GM15510 (cell line): ENCODE data around the gene KRTAP16-1.
"Not testable (repeated sequence)": the region's sequence is repeated elsewhere in the genome, so short reads cannot be mapped to it uniquely, and the experiment has no call there.

Source experiments
- POLR2A ChIP-seq: IDR thresholded peaks from 3 replicates; pipeline ENCODE4 v1.6.1; 2011; ENCODE audit warnings: borderline replicate concordance; ENCODE audit not compliant: insufficient read length; ENCODE audit errors: extremely low read depth

The KRTAP16-1 gene

GRCh38 chr17:41284043-41284442, 25.1 kb downstream of the KRTAP16-1 start:
- no peak for TF ChIP-seq POLR2A

DNA sequence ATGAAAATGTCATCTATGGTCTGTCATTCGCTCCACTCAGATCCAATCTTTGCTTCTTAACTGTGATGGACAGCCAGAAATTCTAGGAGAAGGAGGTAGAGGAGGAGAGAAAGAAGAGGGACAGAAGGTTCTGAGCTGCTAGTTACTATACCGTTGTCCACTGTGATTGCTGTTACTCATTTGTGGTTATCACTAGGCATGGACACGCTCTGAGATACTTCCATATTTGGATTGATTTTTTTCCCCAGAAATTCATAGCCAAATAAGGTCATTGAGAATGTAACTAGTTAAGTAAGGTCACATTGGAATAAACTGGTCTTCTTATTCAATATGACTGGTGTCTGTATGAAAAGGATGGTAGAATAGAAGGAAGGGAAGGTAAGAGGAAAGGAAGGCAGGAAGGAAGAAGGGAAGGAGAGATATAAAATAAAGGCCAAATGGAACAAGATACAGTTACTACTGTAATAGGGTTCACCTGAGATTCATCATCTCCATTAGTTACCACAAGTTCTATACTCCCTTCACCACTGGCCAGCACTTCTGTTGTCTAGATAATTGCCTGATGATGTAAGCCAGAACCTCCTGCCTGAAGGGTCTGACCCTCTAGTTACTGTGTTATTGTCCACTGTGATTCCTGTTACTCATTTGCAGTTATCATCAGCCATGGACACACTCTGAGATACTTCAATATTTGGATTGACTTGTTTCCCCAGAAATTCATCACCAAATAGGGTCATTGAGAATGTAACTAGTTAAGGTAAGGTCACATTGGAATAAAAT, 30.7 kb downstream of the KRTAP16-1 start:
- no peak for TF ChIP-seq POLR2A

DNA sequence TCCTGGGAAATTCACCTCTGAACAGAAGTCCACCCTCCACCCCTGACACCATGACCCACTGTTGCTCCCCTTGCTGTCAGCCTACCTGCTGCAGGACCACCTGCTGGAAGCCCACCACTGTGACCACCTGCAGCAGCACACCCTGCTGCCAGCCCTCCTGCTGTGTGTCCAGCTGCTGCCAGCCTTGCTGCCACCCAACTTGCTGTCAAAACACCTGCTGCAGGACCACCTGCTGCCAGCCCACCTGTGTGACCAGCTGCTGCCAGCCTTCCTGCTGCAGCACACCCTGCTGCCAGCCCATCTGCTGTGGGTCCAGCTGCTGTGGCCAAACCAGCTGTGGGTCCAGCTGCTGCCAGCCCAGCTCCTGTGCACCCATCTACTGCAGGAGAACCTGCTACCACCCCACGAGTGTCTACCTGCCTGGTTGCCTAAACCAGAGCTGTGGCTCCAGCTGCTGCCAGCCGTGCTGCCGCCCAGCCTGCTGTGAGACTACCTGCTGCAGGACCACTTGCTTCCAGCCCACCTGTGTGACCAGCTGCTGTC, 33.4 kb downstream of the KRTAP16-1 start, which contains the start of gene KRTAP9-7:
Gene KRTAP9-7 (plus strand): TSS at position 51 of the 543 bp plus-strand sequence. CDS start 0 bp downstream, at position 51.
- TF ChIP-seq POLR2A: not testable (repeated sequence)

DNA sequence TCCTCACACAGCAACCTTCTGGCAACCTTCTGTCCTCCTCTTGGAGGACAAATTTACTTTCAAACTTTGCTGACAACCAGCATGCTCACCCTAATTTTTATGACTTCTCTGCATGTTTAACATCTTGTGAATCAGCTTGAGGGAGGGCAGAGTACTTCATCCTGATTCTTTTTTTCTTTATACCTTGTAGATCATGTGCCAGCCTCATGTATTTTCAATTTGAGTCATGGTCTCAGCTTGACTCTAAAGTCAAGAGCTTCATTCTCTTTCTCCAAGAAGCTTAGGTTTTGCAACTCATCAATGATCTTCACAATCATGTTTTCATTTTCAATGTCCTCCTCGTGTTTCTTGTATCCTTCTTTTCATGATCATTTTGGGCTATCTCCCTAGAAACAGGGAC, 37.3 kb downstream of the KRTAP16-1 start:
- no peak for TF ChIP-seq POLR2A

DNA sequence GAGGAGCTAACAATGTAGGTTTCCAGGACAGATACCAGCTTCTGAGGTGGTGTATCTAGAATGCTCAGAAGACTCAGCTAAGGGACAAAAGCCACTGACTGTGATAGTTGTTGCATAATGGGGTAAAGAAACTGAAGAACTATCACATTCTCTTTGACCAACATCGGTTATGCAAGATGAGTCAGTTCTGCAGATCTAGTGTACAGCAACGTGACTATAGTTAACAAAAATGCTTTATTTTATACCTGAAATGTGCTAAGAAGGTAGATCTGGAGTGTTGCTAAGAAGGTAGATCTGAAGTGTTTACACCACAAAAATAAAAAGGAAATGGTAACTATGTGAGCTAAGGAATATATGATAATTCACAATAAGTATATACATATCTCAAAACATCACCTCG, 41.4 kb downstream of the KRTAP16-1 start:
- no peak for TF ChIP-seq POLR2A

- no peak for TF ChIP-seq POLR2A
Measured at GRCh38 chr17:41265078-41265477, 44.0 kb downstream of the KRTAP16-1 start, which contains the start of gene KRTAP9-6. KRTAP9-6 (plus strand) TSS chr17:41265378; CDS start chr17:41265378, 0 bp downstream.

- TF ChIP-seq POLR2A: no peak
Measured at GRCh38 chr17:41264599-41264998, 44.5 kb downstream of the KRTAP16-1 start.

- TF ChIP-seq POLR2A: no peak
Measured at GRCh38 chr17:41263212-41263611, 45.9 kb downstream of the KRTAP16-1 start.

GRCh38 chr17:41258406-41258805, 50.7 kb downstream of the KRTAP16-1 start:
- no peak for TF ChIP-seq POLR2A
